ENCODE results near the gene TDRD7.

Gene TDRD7

GRCh38 chr9:97528529-97529230 is 116.8 kb downstream of the TDRD7 start:
- TF ChIP-seq ZNF341 (tag by site-specific recombination; IDR thresholded peaks at IDR 0.05; ENCODE audit: low read depth) (no peak), TCF7L2 (IDR thresholded peaks at IDR 0.05; ENCODE audit: borderline replicate concordance, low read depth, low read length) (no peak), ZNF24 (tag by site-specific recombination; IDR thresholded peaks at IDR 0.05) (no peak), RBAK (tag by site-specific recombination; IDR thresholded peaks at IDR 0.05) (no peak), GLIS2 (tag by site-specific recombination; IDR thresholded peaks at IDR 0.05) (no peak), ZNF843 (tag by site-specific recombination; IDR thresholded peaks at IDR 0.05) (no peak), ZBTB49 (tag by site-specific recombination; IDR thresholded peaks at IDR 0.05; ENCODE audit: low read depth) (no peak), PRDM1 (tag by site-specific recombination; IDR thresholded peaks at IDR 0.05) (no peak)
- TF ChIP-seq, protein P1, sequence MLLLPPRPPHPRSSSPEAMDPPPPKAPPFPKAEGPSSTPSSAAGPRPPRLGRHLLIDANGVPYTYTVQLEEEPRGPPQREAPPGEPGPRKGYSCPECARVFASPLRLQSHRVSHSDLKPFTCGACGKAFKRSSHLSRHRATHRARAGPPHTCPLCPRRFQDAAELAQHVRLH (tag by site-specific recombination; IDR thresholded peaks at IDR 0.05), result no peak
- TF ChIP-seq, protein P2, sequence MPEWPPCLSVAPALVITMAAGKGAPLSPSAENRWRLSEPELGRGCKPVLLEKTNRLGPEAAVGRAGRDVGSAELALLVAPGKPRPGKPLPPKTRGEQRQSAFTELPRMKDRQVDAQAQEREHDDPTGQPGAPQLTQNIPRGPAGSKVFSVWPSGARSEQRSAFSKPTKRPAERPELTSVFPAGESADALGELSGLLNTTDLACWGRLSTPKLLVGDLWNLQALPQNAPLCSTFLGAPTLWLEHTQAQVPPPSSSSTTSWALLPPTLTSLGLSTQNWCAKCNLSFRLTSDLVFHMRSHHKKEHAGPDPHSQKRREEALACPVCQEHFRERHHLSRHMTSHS (tag by site-specific recombination; IDR thresholded peaks at IDR 0.05), result no peak
- POLR2A ChIA-PET, result no interaction called here
- no peaks in the 10 kb centered on the region for H3K9me3 ChIP-seq (ENCODE audit: control insufficient read depth, insufficient read depth, low read depth, low read length)
- H3K4me3 ChIP-seq (ENCODE audit: low read depth, low read length), result no peak overlapping the region
- CTCF ChIA-PET, result no interaction called here
- peaks cover 0 to 80% of the 10 kb centered on the region in 2 experiments; a peak in 1 of 3 replicates for H3K36me3 ChIP-seq (ENCODE audit: control insufficient read depth in 2 of 2, insufficient read depth in 1 of 2, low read length in 2 of 2)
- no peak overlapping the region for H3K27ac ChIP-seq (ENCODE audit: extremely low read depth, low read depth, low read length)
- peaks cover 6% of the 10 kb centered on the region; the same call in 1 of the 2 replicates for H3K4me1 ChIP-seq (ENCODE audit: control insufficient read depth, insufficient read depth, low read length)

- Histone ChIP-seq H3K9me3 (ENCODE audit: control insufficient read depth, insufficient read depth, low read depth, low read length) (no peaks in the 10 kb centered on the region), H3K4me1 (ENCODE audit: control insufficient read depth, insufficient read depth, low read length) (no peaks in the 10 kb centered on the region), H3K4me3 (ENCODE audit: low read depth, low read length) (no peak overlapping the region), H3K36me3 (ENCODE audit: control insufficient read depth in 2 of 2, insufficient read depth in 1 of 2, low read length in 2 of 2) (peaks cover 0 to 80% of the 10 kb centered on the region in 2 experiments; a peak in 1 of 3 replicates), H3K27ac (ENCODE audit: extremely low read depth, low read depth, low read length) (no peak overlapping the region)
- CTCF ChIA-PET, result no interaction called here
- POLR2A ChIA-PET, result interaction anchor here (0.6 kb wide), 1 partner anchor 490 kb away, joined by 3 read pairs; no protein-coding TSS in a partner anchor
- TF ChIP-seq ZNF555 (tag by site-specific recombination; conservative IDR thresholded peaks at IDR 0.05) (no peak), ZNF324 (tag by site-specific recombination; IDR thresholded peaks at IDR 0.05) (no peak), ZNF521 (tag by site-specific recombination; IDR thresholded peaks at IDR 0.05) (no peak), ZBTB44 (tag by site-specific recombination; IDR thresholded peaks at IDR 0.05) (no peak), ZNF449 (tag by site-specific recombination; IDR thresholded peaks at IDR 0.05) (no peak), ZNF292 (tag by site-specific recombination; IDR thresholded peaks at IDR 0.05; ENCODE audit: borderline replicate concordance, low read depth) (no peak), ZEB2 (tag by site-specific recombination; IDR thresholded peaks at IDR 0.05) (no peak), ZNF785 (tag by site-specific recombination; IDR thresholded peaks at IDR 0.05) (no peak), ZSCAN23 (tag by site-specific recombination; IDR thresholded peaks at IDR 0.05) (no peak), ZNF837 (tag by site-specific recombination; IDR thresholded peaks at IDR 0.05) (no peak)
- TF ChIP-seq, protein P3, sequence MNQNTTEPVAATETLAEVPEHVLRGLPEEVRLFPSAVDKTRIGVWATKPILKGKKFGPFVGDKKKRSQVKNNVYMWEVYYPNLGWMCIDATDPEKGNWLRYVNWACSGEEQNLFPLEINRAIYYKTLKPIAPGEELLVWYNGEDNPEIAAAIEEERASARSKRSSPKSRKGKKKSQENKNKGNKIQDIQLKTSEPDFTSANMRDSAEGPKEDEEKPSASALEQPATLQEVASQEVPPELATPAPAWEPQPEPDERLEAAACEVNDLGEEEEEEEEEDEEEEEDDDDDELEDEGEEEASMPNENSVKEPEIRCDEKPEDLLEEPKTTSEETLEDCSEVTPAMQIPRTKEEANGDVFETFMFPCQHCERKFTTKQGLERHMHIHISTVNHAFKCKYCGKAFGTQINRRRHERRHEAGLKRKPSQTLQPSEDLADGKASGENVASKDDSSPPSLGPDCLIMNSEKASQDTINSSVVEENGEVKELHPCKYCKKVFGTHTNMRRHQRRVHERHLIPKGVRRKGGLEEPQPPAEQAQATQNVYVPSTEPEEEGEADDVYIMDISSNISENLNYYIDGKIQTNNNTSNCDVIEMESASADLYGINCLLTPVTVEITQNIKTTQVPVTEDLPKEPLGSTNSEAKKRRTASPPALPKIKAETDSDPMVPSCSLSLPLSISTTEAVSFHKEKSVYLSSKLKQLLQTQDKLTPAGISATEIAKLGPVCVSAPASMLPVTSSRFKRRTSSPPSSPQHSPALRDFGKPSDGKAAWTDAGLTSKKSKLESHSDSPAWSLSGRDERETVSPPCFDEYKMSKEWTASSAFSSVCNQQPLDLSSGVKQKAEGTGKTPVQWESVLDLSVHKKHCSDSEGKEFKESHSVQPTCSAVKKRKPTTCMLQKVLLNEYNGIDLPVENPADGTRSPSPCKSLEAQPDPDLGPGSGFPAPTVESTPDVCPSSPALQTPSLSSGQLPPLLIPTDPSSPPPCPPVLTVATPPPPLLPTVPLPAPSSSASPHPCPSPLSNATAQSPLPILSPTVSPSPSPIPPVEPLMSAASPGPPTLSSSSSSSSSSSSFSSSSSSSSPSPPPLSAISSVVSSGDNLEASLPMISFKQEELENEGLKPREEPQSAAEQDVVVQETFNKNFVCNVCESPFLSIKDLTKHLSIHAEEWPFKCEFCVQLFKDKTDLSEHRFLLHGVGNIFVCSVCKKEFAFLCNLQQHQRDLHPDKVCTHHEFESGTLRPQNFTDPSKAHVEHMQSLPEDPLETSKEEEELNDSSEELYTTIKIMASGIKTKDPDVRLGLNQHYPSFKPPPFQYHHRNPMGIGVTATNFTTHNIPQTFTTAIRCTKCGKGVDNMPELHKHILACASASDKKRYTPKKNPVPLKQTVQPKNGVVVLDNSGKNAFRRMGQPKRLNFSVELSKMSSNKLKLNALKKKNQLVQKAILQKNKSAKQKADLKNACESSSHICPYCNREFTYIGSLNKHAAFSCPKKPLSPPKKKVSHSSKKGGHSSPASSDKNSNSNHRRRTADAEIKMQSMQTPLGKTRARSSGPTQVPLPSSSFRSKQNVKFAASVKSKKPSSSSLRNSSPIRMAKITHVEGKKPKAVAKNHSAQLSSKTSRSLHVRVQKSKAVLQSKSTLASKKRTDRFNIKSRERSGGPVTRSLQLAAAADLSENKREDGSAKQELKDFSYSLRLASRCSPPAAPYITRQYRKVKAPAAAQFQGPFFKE (tag by site-specific recombination; IDR thresholded peaks at IDR 0.05; ENCODE audit: borderline replicate concordance), result no peak
These were observed 117.6 kb downstream of the TDRD7 start for GRCh38 chr9:97529363-97530076.

All from HEK293 (cell line).